Kidney (tissue), 14 donors: ENCODE measurements around the gene PEX26. TPM values are rescaled to one million over a fixed set of nuclear protein-coding genes. Genes with fewer than 3 reads are reported as not detected.
"Not testable (repeated sequence)": the region's sequence is repeated elsewhere in the genome, so short reads cannot be mapped to it uniquely, and the experiment has no call there.

Experiments
- DNase-seq, 5 donors: peaks; one replicate each; pipeline ENCODE4 v3.0.0-alpha.2; 2013 to 2020
- FAIRE-seq: peaks from 2 replicates; lab custom pipeline; 2012; peaks lifted over from hg19 to GRCh38; lab: Jason Lieb, UNC
- H3K27ac ChIP-seq, 2 donors: one replicate each; pipeline ENCODE4 v1.7.0; 2013; ENCODE audit warnings: low read depth in 2 of 2, low read length in 2 of 2, inconsistent platforms in 1 of 2
- H3K27me3 ChIP-seq: one replicate; pipeline ENCODE4 v1.7.1; 2013; ENCODE audit warnings: low read length, inconsistent platforms; ENCODE audit not compliant: control insufficient read depth, insufficient read depth
- H3K36me3 ChIP-seq, 3 donors: one replicate each; pipeline versions ENCODE4 v1.7.0 to v1.7.1; 2013; ENCODE audit warnings: low read length in 3 of 3, control low read depth in 1 of 3, inconsistent platforms in 1 of 3; ENCODE audit not compliant: insufficient read depth in 3 of 3, control insufficient read depth in 2 of 3
- H3K4me1 ChIP-seq, 3 donors: one replicate each; pipeline versions ENCODE4 v1.7.0 to v1.7.1; 2013; ENCODE audit warnings: low read length in 3 of 3, inconsistent platforms in 1 of 3, low read depth in 1 of 3; ENCODE audit not compliant: control insufficient read depth in 2 of 3, insufficient read depth in 2 of 3
- H3K4me3 ChIP-seq, 3 donors: one replicate each; pipeline versions ENCODE4 v1.7.0 to v1.8.1; 2013; ENCODE audit warnings: low read length in 3 of 3, control low read depth in 1 of 3, inconsistent platforms in 1 of 3
- H3K9ac ChIP-seq, 3 donors: one replicate each; pipeline versions ENCODE4 v1.7.0 to v1.7.1; 2013; ENCODE audit warnings: low read length in 3 of 3, control low read depth in 1 of 3, inconsistent platforms in 1 of 3
- H3K9me3 ChIP-seq, 3 donors: one replicate each; pipeline versions ENCODE4 v1.7.0 to v1.7.1; 2013; ENCODE audit warnings: low read length in 3 of 3, control low read depth in 1 of 3, inconsistent platforms in 1 of 3; ENCODE audit not compliant: control insufficient read depth in 2 of 3, insufficient read depth in 1 of 3
- CTCF ChIP-seq: IDR thresholded peaks from 3 replicates; pipeline ENCODE4 v1.5.1; 2012; ENCODE audit warnings: mild to moderate bottlenecking, moderate library complexity, borderline replicate concordance; ENCODE audit not compliant: insufficient read depth; ENCODE audit errors: extremely low read depth
- intact Hi-C: fragments of 100-400 bp; cut with DNase I; formaldehyde crosslinking; loops from one replicate; pipeline ENCODE4 v1.11.1; 2022
- polyA plus RNA-seq: library from polyadenylated mRNA; stranded (reverse); fragments of 350-450 nt; fragmentation: Illumina TruSeq; extraction: RNeasy Lipid Tissue Mini Kit (QIAGEN cat#74804); gene quantifications from one replicate; pipeline ENCODE4 v1.2.3, GENCODE V29; 2014; ENCODE audit warnings: low read depth, low replicate concordance; ENCODE audit not compliant: insufficient read depth
- total RNA-seq: library from RNA; stranded (reverse); fragmentation: NEBNext Ultra II Directional; extraction: Animal tissue kit (Norgen Biotek cat#: 25700); gene quantifications from one replicate; pipeline ENCODE4 v1.2.1, GENCODE V29; 2021
- donor health status: control.
- donor health status: control.
- donor health status: control.
- donor health status: control.
- donor health status: control.
- donor health status: DM: yes; HTN: yes; CAD: no.
- donor health status: Normal renal cell carcinoma (clear cell type).

Gene PEX26
- total and polyA plus RNA-seq, 2 donors from 2014 or later: 18.1 to 45.2 TPM

- intact Hi-C loops: no loop called here
- H3K9ac ChIP-seq: no peak overlapping the region
- H3K36me3 ChIP-seq: no peaks in the 10 kb centered on the region
- peaks cover 0 to 16% (median 2%) of the 10 kb centered on the region in 3 donors for H3K4me1 ChIP-seq
- no peak overlapping the region for H3K27ac ChIP-seq
- DNase-seq (no peak), FAIRE-seq (no peak)
- no peak overlapping the region for H3K4me3 ChIP-seq
- no peak for TF ChIP-seq CTCF
- no peaks in the 10 kb centered on the region for H3K27me3 ChIP-seq
- no peaks in the 10 kb centered on the region for H3K9me3 ChIP-seq
Observed at GRCh38 chr22:18034076-18034475, 43.7 kb upstream of the PEX26 start.

GRCh38 chr22:18035751-18036150 lies 42.0 kb upstream of the PEX26 start:
- no peak overlapping the region for H3K9ac ChIP-seq
- H3K9me3 ChIP-seq: no peaks in the 10 kb centered on the region
- intact Hi-C loops: no loop called here
- no peak for TF ChIP-seq CTCF
- peaks cover 0 to 16% (median 2%) of the 10 kb centered on the region in 3 donors for H3K4me1 ChIP-seq
- no peaks in the 10 kb centered on the region for H3K27me3 ChIP-seq
- H3K4me3 ChIP-seq: no peak overlapping the region
- H3K36me3 ChIP-seq: no peaks in the 10 kb centered on the region
- FAIRE-seq (no peak), DNase-seq (peak in 4 of 5 donors; percentile 28 to 88 (median 47))
- H3K27ac ChIP-seq: no peak overlapping the region

- H3K27ac ChIP-seq, intact Hi-C loops, H3K9me3 ChIP-seq, H3K4me3 ChIP-seq, H3K27me3 ChIP-seq, H3K4me1 ChIP-seq, DNase-seq, H3K36me3 ChIP-seq, H3K9ac ChIP-seq, FAIRE-seq: not testable (repeated sequence)
Observed at GRCh38 chr22:18040898-18041297, 36.9 kb upstream of the PEX26 start.

GRCh38 chr22:18042685-18043084 lies 35.1 kb upstream of the PEX26 start:
- no peak overlapping the region for H3K27ac ChIP-seq
- no peaks in the 10 kb centered on the region for H3K36me3 ChIP-seq
- H3K4me1 ChIP-seq: peaks cover 0 to 2% (median 0%) of the 10 kb centered on the region in 3 donors
- TF ChIP-seq CTCF: no peak
- H3K9ac ChIP-seq: no peak overlapping the region
- FAIRE-seq (no peak), DNase-seq (no peak)
- intact Hi-C loops: no loop called here
- no peaks in the 10 kb centered on the region for H3K27me3 ChIP-seq
- H3K4me3 ChIP-seq: no peak overlapping the region
- no peaks in the 10 kb centered on the region for H3K9me3 ChIP-seq
